Gastroesophageal sphincter (tissue), 3 donors: ENCODE measurements around the gene JPH4.

Experiments
- CTCF ChIP-seq, 4 experiments: fragments of 200-600 bp in 2 of 4; fragments of 450-650 bp in 2 of 4; sonication (generic) in 1 of 4; IDR thresholded peaks; one replicate each; pipeline ENCODE4 v1.5.1; 2017 to 2019; ENCODE audit warnings: antibody characterized with exemption in 4 of 4, mild to moderate bottlenecking in 2 of 4, moderate library complexity in 2 of 4
- EP300 ChIP-seq: sonication (generic); formaldehyde crosslinking; IDR thresholded peaks from one replicate; pipeline ENCODE4 v1.6.1; 2017; ENCODE audit warnings: antibody characterized with exemption, mild to moderate bottlenecking

GRCh38 chr14:23555533-23555881 is 23.1 kb downstream of the JPH4 start:
- no peak for TF ChIP-seq EP300
- TF ChIP-seq CTCF (IDR thresholded peaks at IDR 0.05): no peak
